Fibroblast of gingiva (primary cell): Measurements from ENCODE around the gene CDC40.

Experiments used
- DNase-seq: peaks from one replicate; pipeline ENCODE4 v3.0.0-alpha.2; 2011; ENCODE audit warnings: low read depth

Gene CDC40

DNA sequence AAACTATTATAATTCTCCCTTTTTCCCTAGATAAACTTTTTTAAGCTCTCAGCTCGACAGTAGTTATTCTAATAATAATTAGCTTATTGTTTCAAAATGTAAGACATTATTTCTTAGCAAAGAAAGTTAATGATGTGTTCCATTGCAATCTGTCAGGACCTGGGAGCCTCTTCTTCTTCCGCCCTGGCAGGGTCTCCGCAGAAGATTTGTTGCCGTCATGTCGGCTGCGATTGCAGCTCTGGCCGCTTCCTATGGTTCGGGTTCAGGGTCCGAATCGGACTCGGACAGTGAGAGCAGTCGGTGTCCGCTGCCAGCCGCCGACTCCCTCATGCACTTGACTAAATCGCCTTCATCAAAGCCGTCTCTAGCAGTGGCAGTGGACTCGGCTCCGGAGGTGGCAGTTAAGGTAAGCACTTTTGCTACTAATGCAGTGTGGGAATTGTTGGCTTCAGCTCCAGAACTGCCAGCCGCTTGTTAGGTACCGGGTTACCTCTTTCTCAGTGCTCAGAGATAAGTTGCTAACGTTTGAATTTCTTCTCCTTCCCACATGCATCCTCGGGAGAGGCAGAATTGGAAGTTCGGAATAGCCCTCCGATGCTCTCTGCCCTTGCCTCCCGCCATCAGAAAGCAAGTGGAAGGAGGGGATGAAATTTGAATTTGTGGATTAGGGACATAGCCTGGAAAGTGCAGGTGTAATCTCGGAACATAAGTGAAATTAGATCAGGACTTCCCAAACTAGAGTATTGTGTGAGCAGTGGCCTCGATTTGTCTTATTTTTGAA, at the start of gene CDC40:
TSS of gene CDC40 (plus strand) at position 200 of the 781 bp plus-strand sequence. CDS start at position 218, 18 bp downstream.
- no peak for DNase-seq

DNA sequence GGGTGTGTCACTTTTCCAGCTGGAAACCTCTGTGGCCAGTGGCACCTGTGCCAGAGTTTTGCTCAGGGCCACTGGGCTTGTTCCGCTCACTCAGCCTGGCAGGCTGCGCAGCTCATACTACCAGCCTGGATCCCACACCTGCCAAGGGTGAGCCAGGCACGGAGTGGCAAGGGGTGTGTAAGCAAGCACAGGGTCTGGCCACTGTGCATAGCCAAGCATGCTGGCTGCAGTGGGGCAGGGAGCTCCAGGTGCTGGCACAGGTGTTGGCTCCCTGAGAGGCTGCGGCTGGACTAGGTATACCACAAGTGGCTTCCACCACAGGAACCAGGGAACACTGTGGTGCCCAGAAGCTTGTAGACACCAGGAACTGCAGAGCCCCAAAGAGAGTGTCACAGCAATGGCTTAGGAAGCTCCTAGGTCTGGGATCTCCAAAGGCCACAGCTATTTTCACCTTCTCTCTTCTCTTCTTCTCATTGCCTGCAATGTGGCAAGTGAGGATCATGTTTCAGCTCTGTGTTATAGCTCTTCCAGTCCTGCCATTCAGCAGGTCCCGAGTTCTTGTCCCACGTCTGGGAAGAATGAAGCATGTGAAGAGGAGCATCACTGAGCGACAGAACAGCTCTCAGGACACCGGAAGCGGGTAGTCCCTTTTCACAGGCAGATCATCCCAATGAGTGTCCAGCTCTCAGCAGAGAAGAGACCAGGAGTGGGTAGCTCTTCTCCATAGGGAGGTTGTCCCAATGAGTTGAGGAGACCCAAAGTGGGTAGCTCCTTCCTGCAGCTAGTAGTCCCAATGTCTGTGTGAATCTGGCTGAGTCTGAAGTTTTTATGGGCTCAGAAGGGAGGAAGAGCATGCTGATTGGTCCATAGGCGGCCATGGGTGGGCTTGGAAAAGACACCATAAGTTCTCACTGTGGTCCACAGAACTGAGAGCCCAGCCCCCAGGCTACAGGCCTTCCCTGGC, 42.0 kb upstream of the CDC40 start:
- DNase-seq, result no peak

DNA sequence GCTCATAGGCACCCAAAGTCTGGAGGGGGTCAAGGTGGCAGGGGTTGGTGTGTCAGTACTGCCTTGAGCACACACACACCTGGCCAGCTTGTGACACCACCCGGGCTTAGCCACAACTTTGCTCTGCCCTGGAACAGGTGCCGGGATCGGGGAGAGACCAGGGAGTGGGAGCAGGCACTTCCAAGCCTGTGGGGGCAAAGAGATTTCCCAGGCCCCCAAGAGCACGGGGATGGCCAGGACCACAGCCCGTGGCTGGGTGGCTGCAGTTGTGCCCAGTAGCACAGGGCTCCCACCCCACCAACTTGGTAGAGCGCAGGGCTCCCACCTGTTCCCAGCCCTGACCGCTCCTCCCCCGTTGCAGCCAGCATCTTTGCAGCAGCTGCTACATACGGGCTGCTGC, 41.2 kb upstream of the CDC40 start:
- no peak for DNase-seq

DNA sequence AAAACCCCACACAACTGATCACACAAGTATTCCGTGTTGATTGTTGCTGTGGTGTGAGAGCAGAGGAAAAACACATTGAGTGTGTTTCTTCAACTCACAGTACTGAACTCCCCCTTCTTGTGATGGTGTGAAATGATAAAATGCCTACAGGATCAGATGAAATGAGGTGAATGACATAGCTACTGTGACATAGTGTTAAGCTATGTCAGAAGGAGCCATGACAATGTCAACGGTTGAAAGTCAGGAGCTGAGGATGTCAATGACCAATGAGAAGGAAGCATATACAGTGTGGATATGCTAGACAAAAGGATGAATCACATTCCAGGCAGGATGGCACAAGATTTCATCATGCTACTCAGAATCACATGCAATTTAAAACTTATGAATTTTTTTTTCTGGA, 39.6 kb upstream of the CDC40 start:
- DNase-seq, result peak; percentile 74

- DNase-seq, result no peak
These were observed 32.4 kb upstream of the CDC40 start for GRCh38 chr6:110147870-110148269.

DNA sequence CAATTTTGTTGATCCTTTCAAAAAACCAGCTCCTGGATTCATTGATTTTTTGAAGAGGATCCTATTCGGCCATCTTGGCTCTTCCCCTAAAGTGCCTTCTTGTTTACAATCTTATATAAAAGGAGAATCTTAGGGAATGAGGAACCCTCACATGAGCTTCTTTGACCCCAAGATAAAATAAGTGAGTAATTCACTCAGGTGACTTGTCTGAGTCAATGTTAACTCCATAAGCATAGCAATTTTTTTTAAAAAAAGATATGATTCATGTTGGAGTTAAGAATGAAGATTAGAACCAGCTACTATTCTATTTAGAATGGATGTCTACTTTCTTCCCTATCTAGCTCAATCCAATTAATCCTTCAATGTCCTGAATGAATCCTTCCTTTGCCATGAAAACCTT, 21.7 kb upstream of the CDC40 start:
- no peak for DNase-seq

- DNase-seq, result no peak
These were observed 10.1 kb upstream of the CDC40 start for GRCh38 chr6:110170081-110170480.

DNA sequence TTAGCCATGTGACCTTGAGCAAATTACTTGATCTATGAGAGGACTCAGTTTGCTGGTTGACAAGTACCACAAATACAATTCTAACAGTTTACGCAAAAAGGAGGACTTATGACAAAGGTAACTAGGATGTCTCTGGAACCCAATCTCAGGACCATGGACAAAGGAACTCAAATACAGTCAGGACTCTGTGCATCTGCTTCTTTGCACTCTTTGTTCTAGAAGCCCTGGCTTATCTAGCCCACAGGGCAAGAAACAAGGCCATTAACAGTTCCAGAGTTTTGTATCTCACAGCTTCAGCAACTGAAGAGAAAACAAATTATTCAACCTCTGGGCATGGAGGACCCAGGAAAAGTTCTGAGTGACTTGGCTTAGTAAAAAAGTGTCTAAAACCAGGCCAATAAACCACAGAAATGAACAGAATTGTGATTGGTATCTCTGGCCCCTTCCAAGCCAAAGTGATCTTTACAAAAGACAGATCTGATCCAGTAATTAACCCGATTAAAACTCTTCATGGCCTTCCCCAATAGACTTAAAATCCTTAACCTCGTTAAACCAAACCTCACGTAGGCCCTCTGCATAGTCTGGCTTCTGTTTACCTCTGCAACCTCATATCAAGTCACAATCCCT, 6.6 kb upstream of the CDC40 start:
- no peak for DNase-seq

- DNase-seq, result peak; percentile 56
These were observed 1.4 kb upstream of the CDC40 start for GRCh38 chr6:110178626-110179405.

- DNase-seq, result peak; percentile 99
These were observed 610 bp upstream of the CDC40 start, which contains the start of gene WASF1 for GRCh38 chr6:110179406-110180227. Gene WASF1 (minus strand): TSS chr6:110179670. CDS start chr6:110127601, 52,069 bp downstream.

GRCh38 chr6:110181131-110182030, 1.2 kb downstream of the CDC40 start:
- no peak for DNase-seq

DNA sequence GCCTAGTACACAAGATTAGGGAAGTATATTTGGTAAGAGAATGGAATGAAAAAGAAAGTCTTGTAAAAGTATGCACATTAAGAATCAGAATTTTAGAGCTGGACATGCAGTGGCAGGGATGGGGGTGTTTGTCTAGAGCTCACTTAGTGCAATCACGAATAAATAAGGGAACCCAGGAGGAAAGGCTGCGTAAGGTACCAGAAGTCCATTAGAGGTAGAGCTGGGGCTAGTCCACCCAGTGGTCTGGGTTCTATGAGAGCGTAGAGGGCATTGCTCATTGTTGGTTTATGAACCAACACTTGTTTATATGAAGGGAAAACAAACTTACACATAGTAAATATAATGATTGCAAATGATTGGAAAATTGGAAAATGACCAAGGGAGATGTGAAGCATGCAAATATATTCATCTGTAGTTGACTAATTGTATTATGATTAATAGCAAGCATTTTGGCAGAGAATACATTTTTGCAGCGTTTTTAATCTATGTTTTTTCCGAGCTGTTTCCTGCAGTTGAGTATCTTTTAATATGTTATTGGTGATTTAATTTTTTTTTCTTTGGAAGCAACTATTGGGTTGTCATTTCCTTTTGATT, 3.2 kb downstream of the CDC40 start:
- no peak for DNase-seq

DNA sequence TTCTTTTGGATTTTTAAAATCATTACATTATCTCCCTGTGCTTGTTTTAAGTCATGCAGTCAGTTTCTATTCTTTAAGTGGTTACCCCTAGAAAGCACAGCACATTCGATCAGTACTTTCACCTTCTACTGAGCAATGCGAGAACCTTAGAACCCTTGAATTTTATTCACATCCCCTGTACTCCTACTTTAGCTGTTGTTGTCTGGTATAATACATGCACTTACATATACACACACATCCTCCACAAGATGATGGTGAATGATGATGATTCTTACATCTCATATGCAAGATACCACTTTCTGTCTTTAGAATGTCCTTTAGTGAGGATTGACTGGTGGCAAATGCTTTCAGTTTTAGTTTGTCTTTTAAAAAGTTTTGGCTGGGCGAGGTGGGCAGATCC, 5.7 kb downstream of the CDC40 start:
- no peak for DNase-seq

DNA sequence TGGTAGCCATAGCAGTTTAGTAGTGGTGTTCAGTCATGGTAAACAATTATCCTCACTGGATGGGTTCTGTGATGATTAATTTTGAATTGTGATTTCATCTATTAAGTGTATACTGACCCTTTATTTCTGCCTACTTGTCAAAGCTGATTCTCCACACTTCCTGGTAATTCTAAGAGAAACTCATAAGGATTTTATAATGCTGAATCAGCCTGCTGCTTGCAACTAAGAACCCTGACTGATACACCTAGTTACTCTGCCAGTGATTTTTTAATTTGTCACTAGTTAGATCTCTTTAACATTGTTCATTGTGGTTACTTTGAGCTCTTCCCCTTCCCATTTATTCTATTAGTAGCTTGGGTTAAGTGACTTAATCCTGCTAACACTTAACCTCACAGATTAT, 8.6 kb downstream of the CDC40 start:
- no peak for DNase-seq

- DNase-seq, result no peak
These were observed 10.5 kb downstream of the CDC40 start for GRCh38 chr6:110190726-110191125.

- no peak for DNase-seq
These were observed 11.2 kb downstream of the CDC40 start for GRCh38 chr6:110191477-110191876.

DNA sequence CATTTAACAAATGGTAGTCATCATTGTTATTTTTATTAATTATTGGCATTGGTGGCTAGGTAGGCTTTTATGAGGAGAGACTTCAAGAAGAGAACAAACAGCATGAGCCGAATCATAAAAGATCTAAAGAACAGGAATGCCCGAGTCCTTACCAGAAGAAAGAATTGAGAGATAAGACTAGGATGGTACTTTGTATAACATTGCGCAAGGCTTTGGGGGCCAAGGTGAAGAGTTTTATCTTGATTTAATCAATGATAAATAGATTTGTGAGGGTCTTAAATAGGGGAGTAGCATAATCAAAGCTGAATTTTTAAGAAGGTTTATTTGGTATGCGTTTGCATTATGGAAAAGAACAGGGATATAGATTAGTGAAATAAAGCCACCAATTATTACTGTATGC, 15.4 kb downstream of the CDC40 start:
- no peak for DNase-seq

DNA sequence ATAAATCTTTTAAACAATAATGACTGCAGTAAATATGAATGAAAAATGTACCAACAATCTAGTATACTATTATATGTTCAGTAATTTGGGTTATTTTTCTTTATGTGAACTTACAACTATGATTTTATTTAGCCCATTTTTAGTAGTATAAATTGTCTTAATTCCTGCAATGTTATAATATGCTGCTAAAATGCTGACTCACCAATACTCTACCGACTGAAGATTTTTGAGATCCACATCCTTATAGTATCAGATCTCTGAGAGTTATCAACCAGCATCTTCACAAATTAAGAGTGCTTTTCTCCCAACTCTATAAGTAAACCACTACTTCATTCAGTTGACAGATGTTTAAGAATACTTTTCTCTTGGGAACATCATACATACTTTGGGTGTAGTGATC, 16.6 kb downstream of the CDC40 start:
- DNase-seq, result no peak

GRCh38 chr6:110198561-110198960, 18.3 kb downstream of the CDC40 start:
- DNase-seq, result no peak
